H1 (cell line): ENCODE results near the gene CTSH. TPM values are rescaled to one million over a fixed set of nuclear protein-coding genes. Genes with fewer than 3 reads are reported as not detected.

Source experiments
- CTCF ChIA-PET: fragments of 300-600 bp; sonication (Branson Sonifier 250); formaldehyde crosslinking; loops from one replicate; lab custom pipeline; 2021; ENCODE audit not compliant: partially characterized antibody; lab: Charles Lee
- POLR2A ChIA-PET: fragments of 300-600 bp; sonication (Branson Sonifier 250); formaldehyde crosslinking; loops from one replicate; lab custom pipeline; 2021; ENCODE audit warnings: inconsistent platforms; ENCODE audit not compliant: partially characterized antibody; lab: Charles Lee
- DNase-seq, 2 experiments: peaks; one replicate each; pipeline versions ENCODE4 v3.0.0 to v3.0.0-alpha.2; 2010 to 2022; ENCODE audit warnings: low spot score in 2 of 2, low read depth in 1 of 2, mixed read lengths in 1 of 2
- FAIRE-seq: peaks from 2 replicates; lab custom pipeline; 2011; peaks lifted over from hg19 to GRCh38; lab: Jason Lieb, UNC
- H2AFZ ChIP-seq: 2 replicates; pipeline ENCODE4 v1.8.1; 2012; ENCODE audit warnings: low read length, inconsistent platforms
- H2AK5ac ChIP-seq: 2 replicates; pipeline ENCODE4 v1.6.1; 2013; ENCODE audit warnings: low read depth, low read length
- H2BK120ac ChIP-seq: replicated peaks from 2 replicates; pipeline ENCODE3; 2013; ENCODE audit warnings: low read depth, low read length, inconsistent platforms
- H2BK12ac ChIP-seq: 2 replicates; pipeline ENCODE4 v1.6.1; 2013; ENCODE audit warnings: low read depth, low read length
- H2BK15ac ChIP-seq: 2 replicates; pipeline ENCODE4 v1.6.1; 2013; ENCODE audit warnings: low read length
- H2BK20ac ChIP-seq: 2 replicates; pipeline ENCODE4 v1.6.1; 2013; ENCODE audit warnings: low read length
- H2BK5ac ChIP-seq: 2 replicates; pipeline ENCODE4 v1.6.1; 2013; ENCODE audit warnings: low read depth, low read length
- H3K14ac ChIP-seq: 2 replicates; pipeline ENCODE4 v1.6.1; 2013; ENCODE audit warnings: inconsistent platforms; ENCODE audit not compliant: insufficient read length
- H3K18ac ChIP-seq: 2 replicates; pipeline ENCODE4 v1.6.1; 2013; ENCODE audit warnings: low read length; ENCODE audit errors: extremely low read depth
- H3K23ac ChIP-seq: 2 replicates; pipeline ENCODE4 v1.6.1; 2013; ENCODE audit warnings: inconsistent platforms; ENCODE audit not compliant: insufficient read length
- H3K23me2 ChIP-seq: 2 replicates; pipeline ENCODE4 v1.6.1; 2013; ENCODE audit warnings: low read depth, low read length
- H3K27ac ChIP-seq: 2 replicates; pipeline ENCODE4 v1.6.1; 2011; ENCODE audit warnings: low read depth, low read length, inconsistent platforms
- H3K27me3 ChIP-seq, 4 experiments: replicated peaks in 1 of 4; 1 replicate in 1 of 4; 2 replicates in 3 of 4; pipeline versions ENCODE4 v1.6.1 to v1.8.1; 2011 to 2013; ENCODE audit warnings: low read length in 3 of 4, mild to moderate bottlenecking in 3 of 4, inconsistent platforms in 2 of 4, mixed read lengths in 2 of 4, moderate library complexity in 1 of 4; ENCODE audit not compliant: control insufficient read depth in 3 of 4, insufficient read depth in 3 of 4; ENCODE audit errors: extremely low read depth in 1 of 4
- H3K36me3 ChIP-seq, 4 experiments: 2 replicates each; pipeline versions ENCODE4 v1.6.1 to v1.8.1; 2011 to 2013; ENCODE audit warnings: mild to moderate bottlenecking in 4 of 4, low read length in 3 of 4, moderate library complexity in 2 of 4, control low read depth in 1 of 4, inconsistent platforms in 1 of 4; ENCODE audit not compliant: insufficient read depth in 4 of 4, control insufficient read depth in 2 of 4
- H3K4ac ChIP-seq: replicated peaks from 2 replicates; pipeline ENCODE3; 2013; ENCODE audit warnings: low read length, low read depth, mixed read lengths, inconsistent platforms; ENCODE audit not compliant: insufficient read length
- H3K4me1 ChIP-seq, 4 experiments: replicated peaks in 1 of 4; 1 replicate in 1 of 4; 2 replicates in 3 of 4; pipeline versions ENCODE4 v1.6.1 to v1.8.1; 2011 to 2013; ENCODE audit warnings: low read length in 3 of 4, inconsistent platforms in 2 of 4, mixed read lengths in 1 of 4; ENCODE audit not compliant: insufficient read depth in 4 of 4, control insufficient read depth in 3 of 4
- H3K4me2 ChIP-seq, 2 experiments: 2 replicates each; pipeline versions ENCODE4 v1.6.1 to v1.8.1; 2011 to 2013; ENCODE audit warnings: low read depth in 2 of 2, low read length in 2 of 2, control low read depth in 1 of 2, inconsistent platforms in 1 of 2, mild to moderate bottlenecking in 1 of 2; ENCODE audit not compliant: insufficient read depth in 1 of 2
- H3K4me3 ChIP-seq, 4 experiments: fragments of 200-600, 300-600 bp in 1 of 4; sonication (generic), shearing (Covaris generic), sonication (Bioruptor Twin) in 1 of 4; 2 replicates each; pipeline versions ENCODE4 v1.5.1 to v1.8.1; 2011 to 2016; ENCODE audit warnings: low read length in 4 of 4, low read depth in 3 of 4, control low read depth in 2 of 4, inconsistent platforms in 2 of 4, mild to moderate bottlenecking in 2 of 4, mixed read lengths in 1 of 4, moderate library complexity in 1 of 4; ENCODE audit not compliant: insufficient read depth in 2 of 4; ENCODE audit errors: extremely low read depth in 1 of 4
- H3K56ac ChIP-seq: replicated peaks from 2 replicates; pipeline ENCODE3; 2013; ENCODE audit warnings: low read depth, mild to moderate bottlenecking, mixed read lengths, low read length, inconsistent platforms; ENCODE audit not compliant: insufficient read length
- H3K79me1 ChIP-seq: 2 replicates; pipeline ENCODE4 v1.6.1; 2013; ENCODE audit warnings: low read depth, low read length, control low read depth
- H3K79me2 ChIP-seq, 2 experiments: 2 replicates each; pipeline versions ENCODE4 v1.6.1 to v1.8.1; 2012 to 2013; ENCODE audit warnings: low read length in 2 of 2, mild to moderate bottlenecking in 2 of 2, inconsistent platforms in 1 of 2; ENCODE audit not compliant: insufficient read depth in 2 of 2, control insufficient read depth in 1 of 2
- H3K9ac ChIP-seq, 4 experiments: replicated peaks in 1 of 4; 1 replicate in 1 of 4; 2 replicates in 3 of 4; pipeline versions ENCODE4 v1.6.1 to v1.8.1; 2011 to 2013; ENCODE audit warnings: low read depth in 3 of 4, low read length in 3 of 4, control low read depth in 2 of 4, mild to moderate bottlenecking in 2 of 4, moderate library complexity in 2 of 4, inconsistent platforms in 1 of 4; ENCODE audit errors: extremely low read depth in 1 of 4
- H3K9me3 ChIP-seq, 2 experiments: 2 replicates each; pipeline versions ENCODE4 v1.6.1 to v1.8.1; 2012 to 2013; ENCODE audit warnings: mild to moderate bottlenecking in 2 of 2, moderate library complexity in 2 of 2, control low read depth in 1 of 2, inconsistent platforms in 1 of 2, low read depth in 1 of 2, low read length in 1 of 2, mixed read lengths in 1 of 2; ENCODE audit not compliant: insufficient read depth in 2 of 2
- H4K20me1 ChIP-seq, 2 experiments: replicated peaks in 1 of 2; 2 replicates each; pipeline versions ENCODE3 to v1.8.1; 2011 to 2013; ENCODE audit warnings: inconsistent platforms in 2 of 2, low read length in 2 of 2, mild to moderate bottlenecking in 1 of 2; ENCODE audit not compliant: insufficient read depth in 2 of 2, control insufficient read depth in 1 of 2
- H4K5ac ChIP-seq: 2 replicates; pipeline ENCODE4 v1.6.1; 2013; ENCODE audit warnings: low read length, low read depth, mixed read lengths, inconsistent platforms; ENCODE audit not compliant: insufficient read length
- H4K8ac ChIP-seq: 2 replicates; pipeline ENCODE4 v1.8.0; 2013; ENCODE audit warnings: mild to moderate bottlenecking, moderate library complexity, low read length, inconsistent platforms; ENCODE audit not compliant: insufficient read depth; ENCODE audit errors: extremely low read depth
- H4K91ac ChIP-seq: replicated peaks from 2 replicates; pipeline ENCODE3; 2013; ENCODE audit warnings: low read length, mixed read lengths, inconsistent platforms; ENCODE audit not compliant: insufficient read length
- CBX8 ChIP-seq: fragments of 300-800, 300-1000 bp; sonication (generic); IDR thresholded peaks from 2 replicates; pipeline ENCODE4 v1.7.1; 2016; ENCODE audit warnings: low read depth, low read length, borderline replicate concordance
- SUZ12 ChIP-seq: fragments of 200-600 bp; sonication (generic); IDR thresholded peaks from 2 replicates; pipeline ENCODE4 v1.6.1; 2012; ENCODE audit warnings: mild to moderate bottlenecking, inconsistent platforms, low read length, moderate library complexity, mixed read lengths
- WGBS, 2 experiments: shearing (Covaris generic) in 1 of 2; methylation state at CpG; one replicate each; pipeline versions ENCODE4 v1.1.6 to v1.1.7; 2013 to 2015; ENCODE audit warnings: low lambda C conversion rate in 2 of 2, mixed read lengths in 2 of 2, inconsistent platforms in 1 of 2, low coverage in 1 of 2, missing lambda C conversion rate in 1 of 2; ENCODE audit not compliant: insufficient replicate concordance in 2 of 2, insufficient coverage in 1 of 2, insufficient read length in 1 of 2; ENCODE audit errors: extremely low coverage in 1 of 2, missing lambda C conversion rate in 1 of 2; 5-methylcytosine and 5-hydroxymethylcytosine counted together
- polyA plus RNA-seq, 7 experiments: library from polyadenylated mRNA; depleted of rRNA in 3 of 7; stranded (reverse) in 5 of 7; unstranded in 2 of 7; fragments of >200 nt in 5 of 7; fragments of 200-250 nt in 2 of 7; gene quantifications; 1 replicate in 5 of 7; 2 replicates in 1 of 7; 4 replicates in 1 of 7; pipeline versions ENCODE4 v1.2.1 to v1.2.3, GENCODE V29; 2011 to 2013; ENCODE audit warnings: missing spikeins in 2 of 7, mixed read lengths in 2 of 7
- total RNA-seq: library from RNA; stranded (reverse); fragmentation: NEBNext Ultra II Directional; extraction: Animal tissue kit (Norgen Biotek cat#: 25700); gene quantifications from 2 replicates; pipeline ENCODE4 v1.2.1, GENCODE V29; 2021

Gene CTSH
- total and polyA plus RNA-seq, 2 of the 8 experiments (the other 6 are each of a cell fraction or from before 2014, with no cell fraction given) = 34.0 to 36.8 TPM

- ChIA-PET POLR2A (interaction anchor here (1.8 kb wide), 1 partner anchor 17 kb away, joined by 5 read pairs; the partner anchor contains the start of gene MORF4L1), CTCF (interaction anchor here (0.6 to 5.3 kb wide), 3 partner anchors 9 to 19 kb away, joined by 3 to 34 read pairs (median 4); no protein-coding TSS in a partner anchor)
- no peak overlapping the region for H2AK5ac ChIP-seq
- H4K20me1 ChIP-seq = peaks cover 8 to 17% of the 10 kb centered on the region in 2 experiments
- no peak overlapping the region for H3K4me2 ChIP-seq
- H3K4me3 ChIP-seq = no peak overlapping the region
- H3K27ac ChIP-seq = no peak overlapping the region
- no peaks in the 10 kb centered on the region for H3K9me3 ChIP-seq
- H2BK120ac ChIP-seq = no peak overlapping the region
- H2AFZ ChIP-seq = no peak overlapping the region
- no peak overlapping the region for H2BK12ac ChIP-seq
- H4K8ac ChIP-seq = no peak overlapping the region
- no peak overlapping the region for H4K5ac ChIP-seq
- FAIRE-seq (no peak), DNase-seq (no peak)
- TF ChIP-seq SUZ12 (no peak), CBX8 (no peak)
- peaks cover 4 to 95% of the 10 kb centered on the region in 2 experiments for H3K79me2 ChIP-seq
- no peak overlapping the region for H3K18ac ChIP-seq
- H3K4ac ChIP-seq = no peak overlapping the region
- H3K79me1 ChIP-seq = no peaks in the 10 kb centered on the region
- no peak overlapping the region for H2BK20ac ChIP-seq
- no peaks in the 10 kb centered on the region for H3K23me2 ChIP-seq
- 84% methylated on average over 4 of the region's 4 CpGs; no CpG with 5 or more reads in 1 of the 2 experiments for WGBS, 2 experiments
- peaks cover 35 to 98% (median 72%) of the 10 kb centered on the region in 4 experiments for H3K36me3 ChIP-seq
- no peaks in the 10 kb centered on the region for H3K27me3 ChIP-seq
- H3K23ac ChIP-seq = no peak overlapping the region
- H4K91ac ChIP-seq = no peak overlapping the region
- H3K4me1 ChIP-seq = no peaks in the 10 kb centered on the region
- no peak overlapping the region for H3K56ac ChIP-seq
- H3K14ac ChIP-seq = no peak overlapping the region
- H3K9ac ChIP-seq = no peak overlapping the region
- H2BK5ac ChIP-seq = no peak overlapping the region
- no peak overlapping the region for H2BK15ac ChIP-seq
Measured at GRCh38 chr15:78889000-78889399, 55.8 kb downstream of the CTSH start.
